ENCODE measurements around the gene TUBGCP2.

Gene TUBGCP2

DNA sequence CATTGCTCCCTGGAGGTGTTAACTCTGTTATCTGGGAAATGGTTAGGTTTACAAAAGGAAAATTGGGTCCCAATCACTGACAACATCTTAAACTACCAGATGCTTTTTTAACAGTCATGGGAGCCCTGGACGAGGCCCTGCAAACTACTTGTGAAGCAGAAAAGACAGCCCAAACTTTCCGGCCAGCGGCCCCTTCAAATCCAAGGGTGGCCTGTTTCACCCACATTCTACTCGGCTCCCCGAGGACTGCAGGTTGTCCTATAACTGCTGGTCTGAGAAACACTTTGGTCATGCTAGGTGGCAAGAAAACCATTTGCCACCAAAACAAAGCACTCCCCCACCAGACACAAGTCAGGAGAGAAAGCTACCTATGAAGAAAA is 2.6 kb downstream of the TUBGCP2 start:
- DNase-seq (ENCODE audit: low spot score): no peak

DNA sequence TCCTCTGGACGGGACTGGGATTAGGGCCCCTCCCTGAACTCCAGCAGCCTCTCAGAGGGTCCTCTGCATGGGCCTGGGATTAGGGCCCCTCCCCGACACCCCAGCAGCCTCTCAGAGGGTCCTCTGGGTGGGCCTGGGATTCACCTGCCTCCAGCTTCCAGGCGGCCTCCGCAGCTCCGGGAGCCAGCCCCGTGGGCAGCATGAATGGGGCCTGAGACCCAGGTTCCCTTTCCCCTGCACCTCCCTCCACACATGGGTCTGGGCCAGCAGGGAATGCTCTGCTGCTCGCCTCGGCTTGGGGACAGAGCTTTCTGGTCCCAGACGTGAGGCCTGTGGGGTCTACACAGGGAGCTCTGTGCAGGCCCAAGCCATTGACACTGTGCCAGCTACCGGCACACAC is 5.5 kb downstream of the TUBGCP2 start:
- DNase-seq (ENCODE audit: low spot score): no peak

DNA sequence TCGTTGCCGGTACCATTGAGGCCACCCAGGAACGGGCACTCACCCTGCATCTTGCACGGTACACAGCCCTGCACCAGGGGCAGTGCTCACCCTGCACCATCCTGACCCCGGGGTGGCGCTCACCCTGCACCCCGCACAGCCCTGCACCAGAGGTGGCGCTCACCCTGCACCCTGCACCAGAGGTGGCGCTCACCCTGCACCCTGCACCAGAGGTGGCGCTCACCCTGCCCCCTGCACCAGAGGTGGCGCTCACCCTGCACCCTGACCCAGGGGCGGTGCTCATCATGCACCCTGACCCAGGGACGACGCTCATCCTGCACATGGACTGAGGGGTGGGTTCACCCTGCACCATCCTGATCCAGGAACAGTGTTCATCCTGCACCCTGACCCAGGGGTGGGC is 6.4 kb downstream of the TUBGCP2 start:
- no peak for DNase-seq (ENCODE audit: low spot score)

DNA sequence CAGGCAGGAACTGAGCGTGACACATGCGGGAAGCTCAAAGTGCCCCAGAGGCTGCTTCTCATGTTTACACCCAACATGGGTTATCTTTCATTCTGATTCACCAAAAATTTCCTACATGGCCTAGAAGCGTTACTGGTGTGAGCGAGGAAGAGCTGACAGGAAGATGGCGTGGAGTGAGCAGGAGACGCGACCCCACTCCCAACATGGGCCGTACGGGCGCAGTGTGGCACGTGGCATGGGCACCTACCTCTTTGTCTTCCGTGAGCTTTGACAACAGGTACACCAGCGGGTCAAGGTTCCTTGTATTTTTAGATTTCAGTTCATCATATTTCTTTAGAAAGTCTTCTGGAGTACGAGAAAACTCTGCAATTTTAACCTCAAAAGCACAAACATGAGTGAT is 8.9 kb downstream of the TUBGCP2 start:
- no peak for DNase-seq (ENCODE audit: low spot score)

DNA sequence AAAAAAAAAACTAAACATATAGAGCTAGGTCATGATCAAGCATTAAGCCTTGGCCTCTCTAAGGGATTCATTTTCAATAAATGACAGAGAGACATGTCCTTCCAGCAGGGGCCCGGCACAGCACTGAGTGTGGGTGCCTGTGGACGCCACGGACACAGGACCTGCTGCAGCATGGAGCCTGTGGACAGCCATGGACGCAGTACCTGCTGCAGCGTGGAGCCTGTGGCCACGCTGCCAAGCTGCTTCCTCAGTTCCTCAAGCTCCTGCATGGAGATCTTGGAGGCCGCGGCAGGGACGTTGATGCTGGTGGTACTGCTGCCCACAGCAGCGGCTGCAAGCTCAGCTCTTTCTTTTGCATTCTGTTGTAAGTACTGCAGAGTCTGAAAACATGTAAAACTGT is 9.4 kb downstream of the TUBGCP2 start:
- no peak for DNase-seq (ENCODE audit: low spot score)

DNA sequence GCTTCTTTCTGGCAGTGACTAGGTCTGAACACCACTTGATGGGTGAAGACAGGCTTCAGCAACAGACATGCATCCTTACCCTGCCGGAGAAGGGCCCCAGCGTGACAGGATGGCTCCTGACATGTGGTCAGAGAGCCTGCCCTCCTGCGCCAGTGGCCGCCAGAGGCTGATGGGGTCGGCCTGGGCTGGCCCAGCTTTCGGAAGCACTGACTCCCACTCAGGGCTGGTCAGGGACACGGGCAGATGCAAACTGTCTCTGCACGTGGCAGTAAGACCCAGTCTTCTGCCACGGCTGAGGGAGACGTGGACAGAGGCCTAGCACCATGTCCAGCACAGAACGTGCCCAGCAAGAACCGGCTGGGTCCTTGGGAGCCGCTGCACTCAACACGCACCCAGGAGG is 10.2 kb downstream of the TUBGCP2 start:
- no peak for DNase-seq (ENCODE audit: low spot score)

DNA sequence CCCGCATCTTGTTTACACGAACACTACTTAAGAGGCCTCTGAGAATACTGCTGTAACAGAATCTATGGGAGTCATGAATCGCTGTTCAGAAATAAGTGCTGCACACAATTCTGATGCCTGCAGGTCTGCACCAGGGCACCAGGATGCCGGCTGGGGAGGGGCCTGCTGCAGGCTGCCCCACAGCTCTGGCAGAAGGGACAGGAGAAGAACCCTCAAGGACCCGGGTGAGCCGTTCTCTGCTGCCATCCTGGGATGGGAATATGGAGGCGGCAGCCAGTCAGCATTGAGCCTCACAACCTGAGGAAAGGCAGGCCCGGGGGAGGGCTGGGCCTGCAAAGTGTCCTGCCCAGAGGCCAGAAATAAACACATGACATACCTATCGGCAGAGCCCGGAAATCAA is 11.2 kb downstream of the TUBGCP2 start:
- no peak for DNase-seq (ENCODE audit: low spot score)

DNA sequence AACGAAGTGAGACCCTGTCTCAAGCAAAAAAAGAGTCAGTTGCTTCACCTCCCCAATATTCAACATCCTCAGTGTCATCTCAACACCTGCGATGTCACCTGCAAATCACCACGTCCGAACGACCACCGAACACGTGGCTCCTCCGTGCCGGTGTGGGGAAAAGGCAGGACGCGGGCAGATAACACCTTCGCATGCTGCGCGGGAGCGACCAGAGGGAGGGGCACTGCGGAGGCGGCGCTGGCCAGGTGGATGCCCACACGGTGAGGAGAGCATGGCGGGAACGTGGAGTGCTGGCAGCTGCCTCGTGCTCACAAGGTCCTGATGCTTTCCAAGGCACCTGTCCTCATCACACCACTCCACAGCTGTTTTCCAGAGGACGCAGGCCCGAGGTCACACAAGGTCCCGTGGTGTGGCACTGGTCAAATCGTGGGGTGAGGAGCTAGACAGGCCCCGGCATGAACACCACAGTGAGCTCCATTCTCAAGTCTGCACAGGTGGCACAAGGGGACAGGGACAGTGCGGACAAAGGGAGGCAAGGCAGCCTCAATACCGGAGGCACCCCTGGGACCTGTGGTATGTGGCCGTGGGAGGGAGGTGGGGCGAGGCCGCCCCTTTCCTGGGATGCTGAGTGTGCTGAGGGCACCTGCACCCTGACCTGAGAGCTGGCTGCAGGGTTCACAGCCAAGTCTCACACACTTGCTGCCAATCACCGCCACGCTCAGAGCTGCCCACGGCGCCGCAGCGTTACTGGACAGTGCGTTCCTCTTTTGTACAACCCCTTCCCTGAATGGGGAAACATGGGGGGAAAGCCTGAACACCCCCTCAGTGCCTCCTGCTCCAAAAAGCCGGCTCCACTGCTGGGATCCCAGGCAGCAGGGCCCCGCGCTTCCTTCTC is 13.0 kb downstream of the TUBGCP2 start:
- no peak for DNase-seq (ENCODE audit: low spot score)

DNA sequence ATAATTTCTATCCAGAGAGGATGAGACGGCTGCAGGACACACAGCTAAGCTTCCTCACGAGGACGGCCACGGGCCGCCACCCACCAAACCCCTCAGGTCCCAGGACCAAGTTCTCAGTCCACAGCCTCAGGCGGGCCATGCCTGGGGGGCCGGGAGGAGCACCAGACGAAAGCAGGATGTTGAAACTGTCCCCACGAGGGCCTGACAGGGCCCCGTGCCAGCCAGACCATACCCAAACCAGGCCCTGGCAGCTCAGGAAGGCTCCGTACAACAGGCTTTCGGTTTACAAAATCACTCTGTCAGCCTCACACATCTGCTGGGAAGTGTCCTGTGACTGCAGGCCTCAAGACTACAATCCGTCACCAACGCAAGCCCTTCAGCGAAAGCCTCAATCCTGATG is 14.5 kb downstream of the TUBGCP2 start:
- no peak for DNase-seq (ENCODE audit: low spot score)

DNA sequence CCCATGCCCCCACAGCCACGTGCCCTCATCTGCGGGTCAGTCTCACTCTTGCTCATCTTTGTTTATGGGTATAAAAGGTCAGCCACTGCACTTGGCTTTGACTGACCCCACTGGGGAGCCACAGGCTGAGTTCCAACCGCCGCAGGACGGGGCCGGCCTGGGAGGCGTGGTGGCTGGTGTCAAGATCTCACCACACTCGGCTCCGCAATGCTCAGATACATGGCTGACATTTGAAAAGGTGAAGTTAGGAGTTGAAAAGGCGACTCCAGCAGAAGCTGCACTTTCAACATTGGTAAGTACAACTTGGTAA is 14.9 kb downstream of the TUBGCP2 start:
- no peak for DNase-seq (ENCODE audit: low spot score)

DNA sequence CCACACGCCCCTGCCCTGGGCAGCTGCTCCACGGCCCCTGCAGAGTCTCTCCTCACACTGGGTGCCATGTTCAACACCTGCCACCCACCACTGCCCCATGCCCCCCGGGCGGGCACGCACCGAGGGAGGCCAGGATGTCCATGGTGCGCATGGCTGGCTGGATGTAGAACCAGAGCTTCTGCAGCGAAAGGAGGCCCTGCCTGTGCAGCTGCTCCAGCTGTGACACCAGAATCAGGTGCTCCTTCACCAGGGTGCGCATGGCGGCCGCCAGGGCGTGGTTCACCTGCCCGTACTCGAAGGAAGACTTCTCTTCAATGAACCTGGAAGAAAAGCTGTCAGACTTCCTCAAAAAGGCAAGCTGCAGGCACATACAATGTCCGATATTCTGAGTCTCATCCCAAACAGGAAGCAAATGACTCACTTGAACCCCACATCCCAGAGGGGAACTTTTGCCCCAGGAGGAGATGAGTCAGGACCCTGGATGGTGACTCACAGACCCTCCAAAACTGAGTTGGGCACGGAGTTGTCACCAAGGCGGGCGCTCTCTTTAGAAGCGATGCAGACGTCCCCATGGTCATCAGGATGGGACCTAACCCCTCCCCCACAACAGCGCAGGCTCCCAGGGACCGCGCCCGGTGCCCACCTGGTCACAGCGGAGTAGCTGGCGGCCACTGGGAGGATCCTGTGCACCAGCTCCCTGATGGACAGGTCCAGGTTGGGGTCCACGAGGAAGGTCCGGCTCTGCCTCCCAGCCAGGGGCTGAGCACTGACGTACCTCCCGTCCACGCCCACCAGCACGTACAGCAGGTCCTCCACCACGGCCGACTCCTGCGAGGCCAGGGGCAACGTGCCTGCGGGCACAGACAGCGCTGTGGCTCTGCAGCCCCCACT is 15.5 kb downstream of the TUBGCP2 start:
- DNase-seq (ENCODE audit: low spot score): no peak

DNA sequence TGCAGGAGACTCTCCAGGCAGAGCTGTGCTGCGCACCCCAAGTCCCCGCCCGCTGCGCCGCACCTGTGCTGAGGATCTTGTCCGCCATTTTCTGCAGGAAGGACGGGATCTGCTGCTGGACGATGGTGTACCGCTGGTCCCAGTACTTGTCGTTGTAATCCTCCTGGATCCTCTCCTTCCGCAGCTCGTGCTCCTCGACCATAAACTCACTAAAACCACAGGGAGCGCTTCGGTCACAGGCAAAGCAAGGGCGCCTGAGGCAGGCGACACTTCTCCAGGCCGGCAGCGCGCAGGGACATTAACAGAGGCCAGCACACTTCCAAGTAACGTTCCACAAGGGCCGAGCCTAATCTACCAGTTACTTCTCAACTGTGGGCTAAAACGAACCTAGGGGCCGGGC is 18.9 kb downstream of the TUBGCP2 start:
- DNase-seq (ENCODE audit: low spot score): no peak

DNA sequence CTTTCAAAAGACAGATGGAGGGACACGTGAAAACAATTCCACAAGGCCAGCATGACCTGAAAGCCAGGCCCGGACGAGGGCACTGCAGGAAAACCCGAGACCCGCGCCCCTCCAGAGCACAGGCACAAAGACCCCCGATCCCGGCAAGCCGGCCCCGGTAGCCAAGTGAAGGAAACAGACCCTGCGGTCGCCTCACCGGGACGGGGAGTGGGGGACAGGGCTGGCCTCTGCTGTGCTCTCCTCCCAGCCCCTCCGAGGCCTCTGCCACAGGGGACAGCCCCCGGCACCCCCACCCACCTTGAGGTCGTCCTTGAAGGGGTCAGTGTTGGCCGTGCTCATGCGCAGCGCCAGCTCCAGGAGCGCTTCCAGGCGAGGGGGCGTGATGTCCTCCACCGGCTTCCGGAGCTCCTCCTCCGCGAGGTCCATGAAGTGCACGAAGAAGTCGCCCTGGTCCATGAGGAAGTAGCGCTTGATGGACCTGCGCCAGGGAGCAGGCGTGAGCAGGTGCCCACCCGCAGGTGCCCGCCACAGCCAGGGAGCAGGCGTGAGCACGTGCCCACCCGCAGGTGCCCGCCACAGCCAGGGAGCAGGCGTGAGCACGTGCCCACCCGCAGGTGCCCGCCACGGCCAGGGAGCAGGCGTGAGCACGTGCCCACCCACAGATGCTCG is 20.7 kb downstream of the TUBGCP2 start:
- no peak for DNase-seq (ENCODE audit: low spot score)

DNA sequence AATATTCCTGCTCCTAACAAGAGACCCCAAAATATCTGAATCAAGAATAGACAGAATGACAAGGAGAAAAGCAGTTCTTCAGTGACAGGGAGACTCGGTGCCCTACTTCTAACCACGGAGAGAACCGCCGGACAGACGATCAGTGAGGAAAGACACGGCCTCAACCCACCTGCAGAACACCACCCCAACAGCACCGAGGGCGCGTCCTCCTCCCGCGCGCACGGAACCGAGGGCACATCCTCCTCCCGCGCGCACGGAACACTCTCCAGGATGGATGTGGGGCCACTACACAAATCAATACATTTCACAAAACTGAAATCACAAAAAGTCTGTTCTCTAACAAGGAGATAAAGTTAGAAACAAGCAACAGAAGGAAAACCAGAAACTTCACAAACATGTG is 22.3 kb downstream of the TUBGCP2 start:
- no peak for DNase-seq (ENCODE audit: low spot score)

DNA sequence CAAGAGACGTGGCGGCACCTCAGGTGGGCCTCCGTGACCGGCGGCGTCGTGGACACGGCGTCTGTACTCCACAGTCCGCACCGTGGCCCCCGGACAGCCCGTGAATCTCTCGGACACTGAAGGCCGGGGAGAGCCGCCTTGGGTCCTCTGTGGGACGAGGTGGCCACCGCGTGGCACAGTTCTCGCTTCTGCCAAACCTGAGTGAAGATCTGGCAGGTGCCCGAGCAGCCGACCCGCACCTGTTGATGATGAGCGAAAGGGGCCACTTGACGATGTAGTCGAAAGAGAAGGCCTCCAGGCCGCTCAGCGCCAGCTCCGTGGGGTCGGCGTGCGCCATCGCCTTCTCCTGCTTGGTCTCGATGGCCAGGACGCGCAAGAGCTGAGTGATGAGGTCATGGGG is 23.5 kb downstream of the TUBGCP2 start:
- DNase-seq (ENCODE audit: low spot score): no peak

DNA sequence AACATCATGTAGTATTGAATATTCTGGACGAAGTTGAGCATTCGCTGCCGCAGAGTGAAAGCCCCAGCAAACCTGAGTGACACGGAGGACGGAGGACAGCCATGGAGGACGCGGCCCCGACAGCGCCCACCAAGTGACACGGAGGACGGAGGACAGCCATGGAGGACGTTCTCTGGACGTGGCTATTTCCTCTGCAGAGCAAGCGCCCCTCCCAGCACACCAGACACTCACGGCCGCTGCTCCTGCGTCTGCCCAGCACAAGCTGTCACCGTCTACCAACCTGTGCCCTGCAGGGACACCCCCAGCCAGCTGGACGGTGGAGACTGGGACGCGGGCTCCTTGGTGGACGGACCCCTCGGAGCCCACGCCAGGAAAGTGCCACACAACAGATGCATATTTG is 24.7 kb downstream of the TUBGCP2 start:
- DNase-seq (ENCODE audit: low spot score): no peak

DNA sequence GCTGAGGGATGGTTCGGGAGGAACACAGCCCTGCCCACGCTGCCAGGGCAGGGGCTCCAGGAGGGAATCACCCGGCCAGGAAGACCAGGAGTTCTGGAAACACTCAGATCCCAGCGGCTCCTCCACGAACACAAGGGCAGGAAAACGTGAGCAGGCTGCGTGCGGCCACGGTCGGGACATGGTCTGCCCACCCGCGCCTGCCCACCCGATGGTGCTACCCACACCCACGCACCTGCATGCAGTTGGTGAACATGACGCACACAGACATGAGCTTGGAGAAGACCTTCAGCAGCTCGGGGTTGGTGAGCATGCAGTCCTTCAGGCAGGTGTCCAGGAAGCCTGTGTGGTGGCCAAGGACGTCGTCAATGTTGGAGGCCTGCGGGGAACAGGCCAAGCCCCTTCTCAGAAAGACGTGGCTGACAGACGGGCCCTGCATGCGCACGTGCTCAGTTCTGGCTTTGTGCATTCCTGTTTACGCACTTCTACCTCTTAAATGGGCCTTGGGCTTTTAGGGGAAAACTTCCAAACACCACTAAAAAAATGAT is 25.8 kb downstream of the TUBGCP2 start:
- no peak for DNase-seq (ENCODE audit: low spot score)

DNA sequence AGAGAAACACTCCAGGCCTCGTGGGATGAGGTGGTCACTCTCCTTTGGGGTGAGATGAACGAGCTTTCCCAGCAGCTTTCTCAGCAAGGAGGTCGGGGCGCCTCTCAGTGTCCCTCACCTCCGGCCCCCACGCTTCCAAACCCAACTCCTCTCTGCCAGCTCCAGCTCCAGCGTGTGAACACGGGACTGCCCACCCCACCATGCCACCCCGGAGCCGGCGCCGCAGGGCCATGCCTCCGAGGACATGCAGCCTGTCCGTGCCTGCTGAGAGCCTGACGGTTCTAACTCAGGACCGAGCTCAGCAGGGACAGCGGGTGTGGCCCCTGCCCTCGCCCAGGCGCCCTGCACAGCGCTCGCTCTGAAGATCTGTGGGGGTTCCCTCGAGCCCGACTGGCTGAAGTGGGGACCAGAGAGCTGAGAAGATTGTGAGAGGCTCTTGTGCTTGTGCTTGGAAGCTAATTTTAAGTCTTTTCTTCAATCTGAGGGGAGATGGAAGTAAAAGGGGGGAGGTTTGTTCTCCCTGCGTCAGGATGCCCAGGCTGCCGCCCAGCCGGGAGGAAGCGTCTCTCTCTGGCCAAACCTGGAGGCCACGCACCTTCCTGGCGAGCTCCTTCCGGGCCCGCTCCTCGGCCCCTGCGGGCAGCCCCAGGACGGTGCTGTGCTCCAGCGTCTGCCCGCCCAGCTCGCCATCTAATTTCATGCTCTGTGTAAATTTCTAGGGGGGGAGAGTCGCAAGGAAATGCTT is 26.9 kb downstream of the TUBGCP2 start:
- DNase-seq (ENCODE audit: low spot score): no peak

DNA sequence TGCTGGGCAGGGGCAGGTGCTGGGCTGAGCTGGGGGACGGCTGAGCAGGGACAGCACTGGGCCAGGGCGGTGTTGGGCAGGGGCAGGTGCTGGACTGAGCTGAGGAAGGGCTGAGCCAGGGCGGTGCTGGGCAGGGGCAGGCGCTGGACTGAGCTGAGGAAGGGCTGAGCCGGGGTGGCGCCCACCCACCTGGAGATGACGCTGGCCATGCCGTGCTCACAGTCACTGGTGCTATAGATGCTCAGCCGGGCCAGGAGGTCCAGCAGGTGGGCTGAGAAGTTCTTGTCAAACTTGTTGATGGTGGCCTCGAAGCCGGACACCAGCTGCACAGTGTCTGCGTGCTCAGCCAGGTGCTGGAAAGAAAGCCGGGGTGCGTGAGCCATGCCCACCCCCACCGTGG is 27.6 kb downstream of the TUBGCP2 start:
- DNase-seq (ENCODE audit: low spot score): no peak

DNA sequence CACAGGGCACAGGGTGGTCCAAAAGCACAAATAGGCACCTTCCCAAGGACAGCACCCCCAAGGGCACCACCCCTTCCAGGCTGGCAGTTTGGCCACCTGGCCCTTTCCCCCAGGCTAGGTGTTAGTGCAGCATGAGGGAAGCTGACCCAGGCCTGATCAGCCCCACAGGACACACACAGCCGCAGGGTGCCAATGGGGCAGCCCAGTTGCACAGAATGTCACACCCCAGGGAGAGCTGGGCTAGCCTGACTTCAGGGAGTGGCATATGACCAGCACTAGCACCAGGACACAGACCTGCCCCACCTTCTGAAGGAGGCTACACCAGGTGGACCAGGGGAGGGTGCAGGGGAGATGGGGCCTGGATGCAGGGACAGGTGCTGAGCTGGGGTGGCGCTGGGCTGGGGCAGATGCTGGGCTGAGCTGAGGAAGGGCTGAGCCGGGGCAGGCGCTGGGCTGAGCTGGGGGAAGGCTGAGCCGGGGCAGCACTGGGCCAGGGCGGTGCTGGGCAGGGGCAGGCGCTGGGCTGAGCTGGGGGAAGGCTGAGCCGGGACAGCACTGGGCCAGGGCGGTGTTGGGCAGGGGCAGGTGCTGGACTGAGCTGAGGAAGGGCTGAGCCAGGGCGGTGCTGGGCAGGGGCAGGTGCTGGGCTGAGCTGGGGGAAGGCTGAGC is 28.1 kb downstream of the TUBGCP2 start:
- no peak for DNase-seq (ENCODE audit: low spot score)

Measured in LoVo (cell line).